GM18951 (cell line): ENCODE results near the gene UPF1.
"Not testable (repeated sequence)": the region's sequence is repeated elsewhere in the genome, so short reads cannot be mapped to it uniquely, and the experiment has no call there.

ENCODE experiments used
- POLR2A ChIP-seq: IDR thresholded peaks from 4 replicates; pipeline ENCODE4 v1.6.1; 2011; ENCODE audit warnings: mild to moderate bottlenecking; ENCODE audit not compliant: insufficient read length, insufficient read depth; ENCODE audit errors: extremely low read depth
- in situ Hi-C: fragments of 300-500 bp; cut with MboI; formaldehyde crosslinking; loops from one replicate; pipeline ENCODE4 v1.12.0; 2022; ENCODE audit warnings: low sequenced_read_pairs, mixed read lengths, inconsistent platforms; ENCODE audit not compliant: unreplicated experiment

UPF1 gene

DNA sequence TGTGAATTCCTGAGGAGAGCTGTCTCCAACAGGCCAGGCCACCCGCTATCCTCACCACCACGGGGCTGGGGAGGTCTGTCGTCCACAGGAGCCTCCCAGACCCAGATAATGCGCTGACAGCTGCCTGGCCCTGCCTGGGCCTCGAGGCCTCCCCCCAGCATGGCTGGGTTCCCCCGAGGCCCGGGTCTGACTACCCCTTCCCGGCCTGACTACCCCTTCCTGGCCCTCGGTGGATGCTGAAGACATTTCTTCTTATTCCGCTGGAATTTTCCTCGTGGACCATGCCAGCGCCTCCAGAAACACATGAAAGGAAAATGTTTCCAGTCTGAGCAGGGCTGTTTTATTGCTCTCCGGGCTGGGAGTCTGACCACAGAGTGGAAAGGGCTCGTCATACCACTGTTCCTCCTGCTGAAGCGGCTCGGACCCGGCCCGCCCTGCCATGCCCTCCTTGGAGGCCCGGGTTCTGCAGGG is 23.9 kb upstream of the UPF1 start:
- TF ChIP-seq POLR2A: no peak
- in situ Hi-C loops: no loop called here

DNA sequence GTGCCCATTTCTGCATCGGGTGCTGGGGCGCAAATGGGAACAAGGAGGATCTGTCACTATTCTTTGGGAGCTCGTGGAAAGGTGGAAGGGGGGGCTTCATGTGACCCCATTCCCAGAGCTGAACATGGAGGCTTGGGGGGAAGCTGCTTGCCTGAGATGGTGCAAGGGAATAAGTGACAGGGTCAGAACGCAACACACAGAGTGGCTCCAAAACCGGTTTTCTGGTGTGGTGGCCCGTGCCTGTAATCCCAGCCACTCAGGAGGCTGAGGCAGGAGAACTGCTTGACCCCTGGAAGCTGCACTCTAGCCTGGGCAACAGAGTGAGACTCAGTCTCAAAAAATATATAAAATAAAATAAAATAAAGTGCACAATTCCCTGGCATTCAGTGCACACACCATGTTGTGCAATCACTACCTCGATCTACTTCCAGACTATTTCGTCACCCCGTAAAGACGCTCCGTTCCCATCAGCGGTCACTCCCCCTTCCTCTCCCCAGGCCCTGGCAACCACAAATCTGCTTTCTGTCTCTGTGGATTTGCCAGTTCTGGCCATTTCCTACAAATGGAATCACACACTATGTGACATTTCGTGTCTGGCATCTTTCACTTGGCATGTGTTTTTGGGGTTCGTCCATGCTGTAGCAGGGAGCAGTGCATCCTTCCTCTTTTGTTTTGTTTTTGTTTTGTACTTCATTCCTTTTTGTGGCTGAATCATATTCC is 22.4 kb upstream of the UPF1 start:
- no peak for TF ChIP-seq POLR2A
- in situ Hi-C loops: no loop called here

- in situ Hi-C loops: not testable (repeated sequence)
Observed at GRCh38 chr19:18811638-18812037, 20.1 kb upstream of the UPF1 start.

GRCh38 chr19:18814063-18814462 is 17.7 kb upstream of the UPF1 start:
- no peak for TF ChIP-seq POLR2A
- in situ Hi-C loops: no loop called here

GRCh38 chr19:18815673-18816072 is 16.1 kb upstream of the UPF1 start:
- no peak for TF ChIP-seq POLR2A
- in situ Hi-C loops: no loop called here

GRCh38 chr19:18816645-18817044 is 15.1 kb upstream of the UPF1 start:
- in situ Hi-C loops: not testable (repeated sequence)

DNA sequence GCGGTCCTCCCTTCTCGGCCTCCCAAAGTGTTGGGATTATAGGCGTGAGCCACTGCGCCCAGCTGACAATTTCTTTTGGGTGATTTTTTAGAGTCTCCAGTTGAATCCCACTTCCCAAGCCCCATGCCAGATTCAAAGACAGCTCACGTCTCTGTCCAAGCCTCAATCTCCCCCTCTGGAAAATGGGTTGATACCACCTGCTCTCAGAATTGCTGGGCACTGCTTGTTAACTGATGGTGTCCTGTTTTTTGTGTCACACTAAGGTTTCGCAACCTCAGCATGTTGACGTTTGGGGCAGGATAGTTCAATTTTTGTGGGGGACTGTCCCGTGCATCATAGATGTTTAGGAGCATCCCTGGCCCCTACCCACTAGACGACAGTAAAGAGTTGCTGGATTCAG is 14.2 kb upstream of the UPF1 start:
- no peak for TF ChIP-seq POLR2A
- in situ Hi-C loops: no loop called here

- in situ Hi-C loops: no loop called here
- TF ChIP-seq POLR2A: no peak
Observed at GRCh38 chr19:18828786-18829185, 3.0 kb upstream of the UPF1 start.

GRCh38 chr19:18830488-18830887 is 1.3 kb upstream of the UPF1 start:
- in situ Hi-C loops: no loop called here
- no peak for TF ChIP-seq POLR2A

DNA sequence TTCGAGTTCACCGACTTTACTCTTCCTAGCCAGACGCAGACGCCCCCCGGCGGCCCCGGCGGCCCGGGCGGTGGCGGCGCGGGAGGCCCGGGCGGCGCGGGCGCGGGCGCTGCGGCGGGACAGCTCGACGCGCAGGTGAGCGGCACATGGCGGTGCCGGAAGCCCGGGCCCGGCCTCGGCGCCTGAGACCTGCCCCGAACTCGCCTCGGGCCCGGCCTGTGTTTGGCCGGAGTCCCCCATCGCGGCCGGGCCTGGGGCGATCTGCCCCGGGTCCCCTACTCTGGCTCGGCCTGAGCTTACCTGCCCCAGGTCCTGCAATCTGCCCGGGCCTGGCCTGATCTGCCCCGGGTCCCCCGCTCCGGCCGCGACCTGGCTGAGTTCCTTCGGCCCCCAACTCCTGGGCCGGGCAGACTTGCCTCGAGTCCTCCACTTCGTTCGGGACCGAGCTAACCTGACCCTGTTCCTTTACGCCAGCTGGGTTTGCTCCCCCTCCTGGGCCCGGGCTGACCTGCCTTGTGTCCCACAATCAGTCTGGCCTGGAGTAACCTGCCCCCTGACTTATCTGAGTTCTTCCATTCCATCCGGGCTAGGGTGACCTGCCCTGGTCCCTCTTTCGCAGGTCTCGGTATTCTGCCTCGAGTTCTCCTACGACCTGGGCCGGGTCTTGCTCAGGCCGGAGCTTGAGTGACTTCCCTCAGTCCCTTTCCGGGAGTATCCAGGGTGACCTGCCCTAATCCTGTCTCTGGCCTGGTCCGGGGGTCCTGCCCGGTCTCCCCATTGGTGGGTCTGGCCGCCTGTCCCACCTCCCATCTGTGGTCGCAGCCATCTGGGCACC is 764 bp downstream of the UPF1 start:
- in situ Hi-C loops: no loop called here
- TF ChIP-seq POLR2A: no peak

- in situ Hi-C loops: no loop called here
- no peak for TF ChIP-seq POLR2A
Observed at GRCh38 chr19:18833141-18833476, 1.4 kb downstream of the UPF1 start.

GRCh38 chr19:18833849-18834643 is 2.3 kb downstream of the UPF1 start:
- TF ChIP-seq POLR2A: no peak
- in situ Hi-C loops: no loop called here

GRCh38 chr19:18834644-18834984 is 2.9 kb downstream of the UPF1 start:
- TF ChIP-seq POLR2A: no peak
- in situ Hi-C loops: no loop called here

GRCh38 chr19:18839465-18840287 is 7.9 kb downstream of the UPF1 start:
- in situ Hi-C loops: no loop called here
- no peak for TF ChIP-seq POLR2A
